ENCODE measurements around the gene RHBDL1. TPM values are rescaled to one million over a fixed set of nuclear protein-coding genes. Genes with fewer than 3 reads are reported as not detected.

Gene RHBDL1
- total and polyA plus RNA-seq, 9 of the 15 experiments (the other 6 are each of a cell fraction or from before 2014, with no cell fraction given), result 0.03 to 5.6 (median 1.3) TPM; not detected in 1

- ATAC-seq (no peak), FAIRE-seq (peak; percentile 57), DNase-seq (ENCODE audit: extremely low read depth in 1 of 4, low spot score in 3 of 4) (peak in 1 of 4 experiments; percentile 7)
- WGBS (ENCODE audit: insufficient coverage, low coverage, missing lambda C conversion rate), result 42% methylated on average over 9 of the region's 10 CpGs
- intact Hi-C loops (cut with micrococcal nuclease), result no loop called here
- Histone ChIP-seq H3K9me1 (ENCODE audit: control insufficient read depth, insufficient read depth, low read length) (peaks cover 5% of the 10 kb centered on the region), H2AFZ (ENCODE audit: low read depth, low read length) (no peak overlapping the region), H3K4me2 (ENCODE audit: insufficient read depth, low read length) (no peak overlapping the region), H3K79me2 (ENCODE audit: control insufficient read depth, insufficient read depth, low read length) (peaks cover 17% of the 10 kb centered on the region; the same call in 2 of the 3 replicates), H3K4me3 (no peak overlapping the region), H3K27me3 (ENCODE audit: control insufficient read depth in 2 of 2, insufficient read depth in 2 of 2, low read length in 2 of 2) (no peaks in the 10 kb centered on the region), H3K4me1 (replicated peaks in 1 of 2; ENCODE audit: control insufficient read depth in 2 of 2, insufficient read depth in 2 of 2, low read length in 2 of 2) (peaks cover 12 to 77% of the 10 kb centered on the region in 2 experiments), H4K20me1 (replicated peaks; ENCODE audit: control insufficient read depth, insufficient read depth, low read length) (no peaks in the 10 kb centered on the region), H3K9me3 (replicated peaks; ENCODE audit: control insufficient read depth, insufficient read depth, low read depth, low read length) (no peaks in the 10 kb centered on the region), H3K36me3 (ENCODE audit: control insufficient read depth, insufficient read depth, low read length) (peaks cover 12% of the 10 kb centered on the region; the same call in 2 of the 3 replicates), H3K9ac (ENCODE audit: insufficient read depth in 1 of 2, low read depth in 2 of 2, low read length in 2 of 2) (no peak overlapping the region), H3K27ac (ENCODE audit: extremely low read depth, low read depth, low read length) (no peak overlapping the region)
- BruUV-seq (replicated peaks), result no TSS peak
- in situ Hi-C loops (cut with MboI), result no loop called here
- CTCF ChIA-PET (ENCODE audit: low intra/inter-chr PET ratio), result no interaction called here
- POLR2A ChIA-PET, result interaction anchor here (0.9 kb wide), 1 partner anchor 14 kb away, joined by 3 read pairs; no protein-coding TSS in a partner anchor
- no peak for TF ChIP-seq ATF3 (IDR thresholded peaks at IDR 0.05)
- no peak for TF ChIP-seq ATF3 (CRISPR knock-in tag; conservative IDR thresholded peaks at IDR 0.05)
- TF ChIP-seq, protein P1, sequence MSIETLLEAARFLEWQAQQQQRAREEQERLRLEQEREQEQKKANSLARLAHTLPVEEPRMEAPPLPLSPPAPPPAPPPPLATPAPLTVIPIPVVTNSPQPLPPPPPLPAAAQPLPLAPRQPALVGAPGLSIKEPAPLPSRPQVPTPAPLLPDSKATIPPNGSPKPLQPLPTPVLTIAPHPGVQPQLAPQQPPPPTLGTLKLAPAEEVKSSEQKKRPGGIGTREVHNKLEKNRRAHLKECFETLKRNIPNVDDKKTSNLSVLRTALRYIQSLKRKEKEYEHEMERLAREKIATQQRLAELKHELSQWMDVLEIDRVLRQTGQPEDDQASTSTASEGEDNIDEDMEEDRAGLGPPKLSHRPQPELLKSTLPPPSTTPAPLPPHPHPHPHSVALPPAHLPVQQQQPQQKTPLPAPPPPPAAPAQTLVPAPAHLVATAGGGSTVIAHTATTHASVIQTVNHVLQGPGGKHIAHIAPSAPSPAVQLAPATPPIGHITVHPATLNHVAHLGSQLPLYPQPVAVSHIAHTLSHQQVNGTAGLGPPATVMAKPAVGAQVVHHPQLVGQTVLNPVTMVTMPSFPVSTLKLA (conservative IDR thresholded peaks at IDR 0.05), result no peak
- no peak for TF ChIP-seq PHF21A (IDR thresholded peaks at IDR 0.05; ENCODE audit: borderline replicate concordance, low read depth)
- TF ChIP-seq RAD51 (IDR thresholded peaks at IDR 0.05; ENCODE audit: borderline replicate concordance, low read depth), result peak; percentile 68
- TF ChIP-seq ZBTB7A (IDR thresholded peaks at IDR 0.05; ENCODE audit: borderline replicate concordance, control insufficient read depth, low read depth, low read length), result peak; percentile 45; the same call in 1 of the 2 replicates
- TF ChIP-seq ZFP36 (IDR thresholded peaks at IDR 0.05; ENCODE audit: low read depth, low read length, partially characterized antibody), result no peak
- TF ChIP-seq ZNF609 (CRISPR knock-in tag; IDR thresholded peaks at IDR 0.05; ENCODE audit: borderline replicate concordance), result no peak
- TF ChIP-seq TCF15 (CRISPR knock-in tag; IDR thresholded peaks at IDR 0.05), result no peak
- TF ChIP-seq TFE3 (CRISPR knock-in tag; IDR thresholded peaks at IDR 0.05), result peak; percentile 87
- TF ChIP-seq NFE2 (IDR thresholded peaks at IDR 0.05; ENCODE audit: low read depth), result no peak
These were observed 17.1 kb downstream of the RHBDL1 start for GRCh38 chr16:692356-693108.

Measured in K562 (cell line).